A549 (cell line): ENCODE results near the gene OPRM1. TPM values are rescaled to one million over a fixed set of nuclear protein-coding genes. Genes with fewer than 3 reads are reported as not detected.

Source experiments
- ATAC-seq, 2 experiments: fragments of 200-7000 bp in 1 of 2; fragments of >200 bp in 1 of 2; cut with Nextera tagmentation in 1 of 2; cut with Tn5 transposase in 1 of 2; 3 replicates each; pipeline versions ENCODE4 v1.8.0 to v1.9.1; 2018 to 2020; ENCODE audit warnings: mild to moderate bottlenecking in 1 of 2, moderate library complexity in 1 of 2
- CTCF ChIA-PET: fragments of 300-600 bp; sonication (Branson Sonifier 250); formaldehyde crosslinking; extraction: SDS; loops from one replicate; lab custom pipeline; 2021; ENCODE audit warnings: antibody characterized with exemption, inconsistent platforms; lab: Yijun Ruan, JAX
- POLR2A ChIA-PET: fragments of 350-600 bp; formaldehyde crosslinking; extraction: SDS; loops from one replicate; lab custom pipeline; 2021; ENCODE audit warnings: antibody characterized with exemption, inconsistent platforms; lab: Yijun Ruan, JAX
- DNase-seq, 2 experiments: peaks; one replicate each; pipeline versions ENCODE4 v3.0.0 to v3.0.0-alpha.2; 2011 to 2016; ENCODE audit warnings: low read depth in 1 of 2, low spot score in 1 of 2
- FAIRE-seq: peaks from 2 replicates; lab custom pipeline; 2011; peaks lifted over from hg19 to GRCh38; lab: Jason Lieb, UNC
- H3K27ac ChIP-seq, 2 experiments: fragments of >200 bp; sonication (Bioruptor Twin); formaldehyde crosslinking; 3 replicates each; pipeline ENCODE4 v1.5.1; 2016 to 2017
- H3K4me1 ChIP-seq: fragments of >200 bp; sonication (Bioruptor Twin); formaldehyde crosslinking; 3 replicates; pipeline ENCODE4 v1.6.1; 2016
- H3K4me2 ChIP-seq: fragments of >200 bp; sonication (Bioruptor Twin); formaldehyde crosslinking; 3 replicates; pipeline ENCODE4 v1.6.1; 2016
- H3K4me3 ChIP-seq: fragments of >200 bp; sonication (Bioruptor Twin); formaldehyde crosslinking; 3 replicates; pipeline ENCODE4 v1.5.1; 2016
- H3K9me3 ChIP-seq: fragments of >200 bp; sonication (Bioruptor Twin); formaldehyde crosslinking; 3 replicates; pipeline ENCODE4 v1.6.1; 2016
- BHLHE40 ChIP-seq: IDR thresholded peaks from 2 replicates; pipeline ENCODE4 v1.6.1; 2012; ENCODE audit warnings: low read depth, low read length, inconsistent platforms
- CHD2 ChIP-seq: fragments of 150-350 bp; IDR thresholded peaks from 2 replicates; pipeline ENCODE4 v1.6.1; 2014; ENCODE audit warnings: low read length; ENCODE audit not compliant: partially characterized antibody
- E2F6 ChIP-seq: IDR thresholded peaks from 2 replicates; pipeline ENCODE4 v1.6.1; 2012; ENCODE audit warnings: low read depth, borderline replicate concordance
- EHF ChIP-seq: fragments of 250-450 bp; sonication (Bioruptor Pico); IDR thresholded peaks from 2 replicates; pipeline ENCODE4 v1.5.0; 2020; ENCODE audit warnings: mild to moderate bottlenecking
- FOSB ChIP-seq: fragments of 250-450 bp; sonication (Bioruptor Pico); IDR thresholded peaks from 2 replicates; pipeline ENCODE4 v1.5.0; 2020; ENCODE audit warnings: mild to moderate bottlenecking, moderate library complexity
- FOSL2 ChIP-seq, 2 experiments: fragments of 450-650 bp in 1 of 2; fragments of >200 bp in 1 of 2; sonication (Bioruptor Twin) in 1 of 2; formaldehyde crosslinking; IDR thresholded peaks; 2 replicates each; pipeline versions ENCODE4 v1.5.0 to v1.6.1; 2016 to 2020; ENCODE audit warnings: mild to moderate bottlenecking in 1 of 2, moderate library complexity in 1 of 2
- FOXS1 ChIP-seq: fragments of 250-450 bp; sonication (Bioruptor Pico); IDR thresholded peaks from 2 replicates; pipeline ENCODE4 v1.5.0; 2020; ENCODE audit warnings: mild to moderate bottlenecking, moderate library complexity
- HES2 ChIP-seq: fragments of >200 bp; sonication (Bioruptor Twin); formaldehyde crosslinking; IDR thresholded peaks from 2 replicates; pipeline ENCODE4 v1.6.1; 2016
- HOXB13 ChIP-seq: fragments of 250-450 bp; sonication (Bioruptor Pico); IDR thresholded peaks from 2 replicates; pipeline ENCODE4 v1.5.0; 2020; ENCODE audit warnings: low read depth, mild to moderate bottlenecking, moderate library complexity
- JUN ChIP-seq, 2 experiments: fragments of >200 bp; sonication (Bioruptor Twin); formaldehyde crosslinking; IDR thresholded peaks; 2 replicates in 1 of 2; 3 replicates in 1 of 2; pipeline ENCODE4 v1.6.1; 2016 to 2017
- MAZ ChIP-seq: fragments of 150-350 bp; IDR thresholded peaks from 2 replicates; pipeline ENCODE4 v1.6.1; 2014; ENCODE audit warnings: antibody characterized with exemption, low read depth, low read length, borderline replicate concordance
- NPAS2 ChIP-seq: fragments of 250-450 bp; sonication (Bioruptor Pico); IDR thresholded peaks from 2 replicates; pipeline ENCODE4 v1.8.0; 2022; ENCODE audit warnings: mild to moderate bottlenecking, moderate library complexity, borderline replicate concordance
- RARB ChIP-seq: fragments of 250-450 bp; sonication (Bioruptor Pico); IDR thresholded peaks from 2 replicates; pipeline ENCODE4 v1.8.0; 2021; ENCODE audit warnings: mild to moderate bottlenecking, moderate library complexity
- TFCP2L1 ChIP-seq: fragments of 250-450 bp; sonication (Bioruptor Pico); IDR thresholded peaks from 2 replicates; pipeline ENCODE4 v1.5.0; 2021; ENCODE audit warnings: mild to moderate bottlenecking
- WGBS: methylation state at CpG from one replicate; pipeline ENCODE4 v1.1.6; 2017; ENCODE audit errors: missing lambda C conversion rate; 5-methylcytosine and 5-hydroxymethylcytosine counted together
- polyA plus RNA-seq, 4 experiments: library from polyadenylated mRNA; depleted of rRNA in 3 of 4; stranded (reverse); fragments of >200 nt; fragmentation: RNase III in 1 of 4; extraction: RNeasy Plus Mini Kit Qiagen cat#74134 plus additional on column Dnase treatment in 1 of 4; gene quantifications; 2 replicates in 3 of 4; 3 replicates in 1 of 4; pipeline ENCODE4 v1.2.3, GENCODE V29; 2011 to 2017

Gene OPRM1
- polyA plus RNA-seq, 2 of the 4 experiments (the other 2 are of a cell fraction), result not detected

GRCh38 chr6:154266560-154267099 is 227.6 kb downstream of the OPRM1 start:
- H3K4me1 ChIP-seq, result no peaks in the 10 kb centered on the region
- DNase-seq (no peak), FAIRE-seq (no peak), ATAC-seq (no peak)
- CTCF ChIA-PET, result interaction anchor here (1.1 to 1.4 kb wide), 2 partner anchors 11 to 113 kb away, joined by 3 to 5 read pairs; no protein-coding TSS in a partner anchor
- no peak overlapping the region for H3K4me2 ChIP-seq
- no peak overlapping the region for H3K27ac ChIP-seq
- no peaks in the 10 kb centered on the region for H3K9me3 ChIP-seq
- POLR2A ChIA-PET, result no interaction called here
- no peak overlapping the region for H3K4me3 ChIP-seq
- TF ChIP-seq E2F6 (no peak), FOXS1 (CRISPR knock-in tag) (no peak), HOXB13 (CRISPR knock-in tag) (no peak), TFCP2L1 (no peak)

GRCh38 chr6:154267508-154268106 is 228.6 kb downstream of the OPRM1 start:
- CTCF ChIA-PET, result interaction anchor here (1.4 kb wide), 2 partner anchors 10 kb away, joined by 4 to 5 read pairs; no protein-coding TSS in a partner anchor
- Histone ChIP-seq H3K4me1 (no peaks in the 10 kb centered on the region), H3K27ac (no peak overlapping the region), H3K4me3 (no peak overlapping the region), H3K4me2 (no peak overlapping the region), H3K9me3 (no peaks in the 10 kb centered on the region)
- no peak for FAIRE-seq
- POLR2A ChIA-PET, result no interaction called here
- TF ChIP-seq HES2, result no peak
- 20% methylated on average over 3 of the region's 3 CpGs for WGBS
- DNase-seq, result no peak
- ATAC-seq, result no peak

- Histone ChIP-seq H3K27ac (no peak overlapping the region), H3K4me1 (no peaks in the 10 kb centered on the region), H3K4me2 (no peak overlapping the region), H3K9me3 (no peaks in the 10 kb centered on the region), H3K4me3 (no peak overlapping the region)
- DNase-seq (no peak), FAIRE-seq (no peak), ATAC-seq (no peak)
- ChIA-PET POLR2A (no interaction called here), CTCF (interaction anchor here (1.4 kb wide), 1 partner anchor 9 kb away, joined by 4 read pairs; no protein-coding TSS in a partner anchor)
- TF ChIP-seq FOSB (CRISPR knock-in tag), result no peak
- no peak for TF ChIP-seq EHF
- no peak for TF ChIP-seq BHLHE40
- TF ChIP-seq CHD2, result no peak
- no peak for TF ChIP-seq TFCP2L1
- no peak for TF ChIP-seq FOSL2 (IDR thresholded peaks at IDR 0.05)
- TF ChIP-seq FOSL2 (CRISPR knock-in tag; IDR thresholded peaks at IDR 0.05), result no peak
- TF ChIP-seq JUN (IDR thresholded peaks at IDR 0.05), result no peak
- no peak for TF ChIP-seq HOXB13 (CRISPR knock-in tag)
- TF ChIP-seq RARB (CRISPR knock-in tag), result no peak
- TF ChIP-seq NPAS2 (CRISPR knock-in tag), result no peak
- TF ChIP-seq FOXS1 (CRISPR knock-in tag), result no peak
- TF ChIP-seq MAZ, result no peak
- 49% methylated on average over 3 of the region's 3 CpGs for WGBS
Measured at GRCh38 chr6:154268486-154268885, 229.4 kb downstream of the OPRM1 start.

GRCh38 chr6:154274168-154274567 is 235.1 kb downstream of the OPRM1 start:
- ChIA-PET POLR2A (no interaction called here), CTCF (interaction anchor here (1.0 to 5.9 kb wide), 2 partner anchors 29 to 120 kb away, joined by 3 to 36 read pairs; no protein-coding TSS in a partner anchor)
- FAIRE-seq, result no peak
- no peaks in the 10 kb centered on the region for H3K4me1 ChIP-seq
- 35% methylated on average over 2 of the region's 2 CpGs for WGBS
- TF ChIP-seq HES2 (no peak), TFCP2L1 (no peak)
- H3K9me3 ChIP-seq, result no peaks in the 10 kb centered on the region
- H3K27ac ChIP-seq, result no peak overlapping the region
- H3K4me3 ChIP-seq, result no peak overlapping the region
- no peak for ATAC-seq
- no peak overlapping the region for H3K4me2 ChIP-seq
- DNase-seq, result no peak
